Measurements from ENCODE around the gene RND3.

- TF ChIP-seq, protein P1, sequence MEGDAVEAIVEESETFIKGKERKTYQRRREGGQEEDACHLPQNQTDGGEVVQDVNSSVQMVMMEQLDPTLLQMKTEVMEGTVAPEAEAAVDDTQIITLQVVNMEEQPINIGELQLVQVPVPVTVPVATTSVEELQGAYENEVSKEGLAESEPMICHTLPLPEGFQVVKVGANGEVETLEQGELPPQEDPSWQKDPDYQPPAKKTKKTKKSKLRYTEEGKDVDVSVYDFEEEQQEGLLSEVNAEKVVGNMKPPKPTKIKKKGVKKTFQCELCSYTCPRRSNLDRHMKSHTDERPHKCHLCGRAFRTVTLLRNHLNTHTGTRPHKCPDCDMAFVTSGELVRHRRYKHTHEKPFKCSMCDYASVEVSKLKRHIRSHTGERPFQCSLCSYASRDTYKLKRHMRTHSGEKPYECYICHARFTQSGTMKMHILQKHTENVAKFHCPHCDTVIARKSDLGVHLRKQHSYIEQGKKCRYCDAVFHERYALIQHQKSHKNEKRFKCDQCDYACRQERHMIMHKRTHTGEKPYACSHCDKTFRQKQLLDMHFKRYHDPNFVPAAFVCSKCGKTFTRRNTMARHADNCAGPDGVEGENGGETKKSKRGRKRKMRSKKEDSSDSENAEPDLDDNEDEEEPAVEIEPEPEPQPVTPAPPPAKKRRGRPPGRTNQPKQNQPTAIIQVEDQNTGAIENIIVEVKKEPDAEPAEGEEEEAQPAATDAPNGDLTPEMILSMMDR (IDR thresholded peaks at IDR 0.05): no peak
- no peak for TF ChIP-seq POLR2A (IDR thresholded peaks at IDR 0.05)
These were observed 58.8 kb downstream of the RND3 start for GRCh38 chr2:150428641-150429040.
